ENCODE results near the gene PBRM1. TPM values are rescaled to one million over a fixed set of nuclear protein-coding genes. Genes with fewer than 3 reads are reported as not detected.

PBRM1 gene
- total and polyA plus RNA-seq, 2 of the 8 experiments (the other 6 are each of a cell fraction or from before 2014, with no cell fraction given), result 19.3 to 65.8 TPM

GRCh38 chr3:52688266-52688665 is 2.6 kb upstream of the PBRM1 start:
- FAIRE-seq (no peak), DNase-seq (ENCODE audit: low read depth in 1 of 2, low spot score in 2 of 2) (no peak)
- Histone ChIP-seq H4K8ac (ENCODE audit: extremely low read depth, insufficient read depth, low read length) (no peak overlapping the region), H4K20me1 (replicated peaks in 1 of 2; ENCODE audit: control insufficient read depth in 1 of 2, insufficient read depth in 2 of 2, low read length in 2 of 2) (peaks cover 3 to 4% of the 10 kb centered on the region in 2 experiments), H2BK15ac (ENCODE audit: low read length) (no peak overlapping the region), H3K27ac (ENCODE audit: low read depth, low read length) (no peak overlapping the region), H2BK12ac (ENCODE audit: low read depth, low read length) (no peak overlapping the region), H3K4ac (replicated peaks; ENCODE audit: insufficient read length, low read depth, low read length) (no peak overlapping the region), H3K4me1 (replicated peaks in 1 of 4; ENCODE audit: control insufficient read depth in 3 of 4, insufficient read depth in 4 of 4, low read length in 3 of 4) (peaks cover 0 to 2% (median under 1%) of the 10 kb centered on the region in 4 experiments; a peak in 3 of 7 replicates), H2BK20ac (ENCODE audit: low read length) (no peak overlapping the region), H3K9me3 (ENCODE audit: insufficient read depth in 2 of 2, low read depth in 1 of 2, low read length in 1 of 2) (no peaks in the 10 kb centered on the region), H3K23me2 (ENCODE audit: low read depth, low read length) (no peaks in the 10 kb centered on the region), H2BK120ac (replicated peaks; ENCODE audit: low read depth, low read length) (no peak overlapping the region), H2BK5ac (ENCODE audit: low read depth, low read length) (no peak overlapping the region), H2AK5ac (ENCODE audit: low read depth, low read length) (no peak overlapping the region), H2AFZ (ENCODE audit: low read length) (no peak overlapping the region), H3K4me3 (ENCODE audit: extremely low read depth in 1 of 4, insufficient read depth in 2 of 4, low read depth in 3 of 4, low read length in 4 of 4) (no peak overlapping the region), H3K23ac (ENCODE audit: insufficient read length) (no peak overlapping the region), H3K27me3 (replicated peaks in 1 of 4; ENCODE audit: control insufficient read depth in 3 of 4, extremely low read depth in 1 of 4, insufficient read depth in 3 of 4, low read length in 3 of 4) (no peaks in the 10 kb centered on the region), H3K18ac (ENCODE audit: extremely low read depth, low read length) (no peak overlapping the region), H3K14ac (ENCODE audit: insufficient read length) (no peak overlapping the region), H3K56ac (replicated peaks; ENCODE audit: insufficient read length, low read depth, low read length) (no peak overlapping the region), H3K4me2 (ENCODE audit: insufficient read depth in 1 of 2, low read depth in 2 of 2, low read length in 2 of 2) (no peak overlapping the region; a peak in 1 of 4 replicates), H4K5ac (ENCODE audit: insufficient read length, low read depth, low read length) (no peak overlapping the region), H3K79me2 (ENCODE audit: control insufficient read depth in 1 of 2, insufficient read depth in 2 of 2, low read length in 2 of 2) (peaks cover 9 to 51% of the 10 kb centered on the region in 2 experiments), H3K79me1 (ENCODE audit: low read depth, low read length) (peaks cover 5% of the 10 kb centered on the region; the same call in 1 of the 2 replicates), H3K9ac (replicated peaks in 1 of 4; ENCODE audit: extremely low read depth in 1 of 4, low read depth in 3 of 4, low read length in 3 of 4) (no peak overlapping the region), H4K91ac (replicated peaks; ENCODE audit: insufficient read length, low read length) (no peak overlapping the region), H3K36me3 (ENCODE audit: control insufficient read depth in 2 of 4, insufficient read depth in 4 of 4, low read length in 3 of 4) (peaks cover 47 to 67% (median 60%) of the 10 kb centered on the region in 4 experiments)
- 85% methylated on average over 6 of the region's 6 CpGs; no CpG with 5 or more reads in 1 of the 2 experiments for WGBS, 2 experiments (ENCODE audit: extremely low coverage in 1 of 2, insufficient coverage in 1 of 2, insufficient read length in 1 of 2, insufficient replicate concordance in 2 of 2, low coverage in 1 of 2, low lambda C conversion rate in 2 of 2, missing lambda C conversion rate in 1 of 2)
- ChIA-PET POLR2A (ENCODE audit: partially characterized antibody) (interaction anchor here (1.8 to 16.2 kb wide), 3 partner anchors 15 to 29 kb away, joined by 4 to 347 read pairs (median 106); partner anchors contain the start of genes GLT8D1 and SPCS1), CTCF (ENCODE audit: partially characterized antibody) (no interaction called here)
- TF ChIP-seq CTCF (IDR thresholded peaks at IDR 0.05; ENCODE audit: control extremely low read depth in 1 of 3, insufficient read depth in 1 of 3, low read depth in 1 of 3, low read length in 3 of 3) (no peak), CHD1 (IDR thresholded peaks at IDR 0.05; ENCODE audit: low read depth, low read length) (no peak), JUND (IDR thresholded peaks at IDR 0.05; ENCODE audit: low read length) (no peak), RFX5 (IDR thresholded peaks at IDR 0.05; ENCODE audit: borderline replicate concordance, low read depth, low read length) (no peak), BCL11A (IDR thresholded peaks at IDR 0.05; ENCODE audit: low read depth in 2 of 2, low read length in 2 of 2) (no peak), EGR1 (IDR thresholded peaks at IDR 0.05; ENCODE audit: borderline replicate concordance, low read depth, low read length) (no peak), EP300 (IDR thresholded peaks at IDR 0.05; ENCODE audit: borderline replicate concordance in 1 of 2, low read depth in 2 of 2, low read length in 2 of 2) (no peak), ZNF274 (IDR thresholded peaks at IDR 0.05; ENCODE audit: borderline replicate concordance, extremely low read depth, low read length) (no peak), POU5F1 (IDR thresholded peaks at IDR 0.05; ENCODE audit: low read depth, low read length) (no peak), HDAC2 (IDR thresholded peaks at IDR 0.05; ENCODE audit: borderline replicate concordance in 1 of 2, low read depth in 2 of 2, low read length in 2 of 2) (no peak), SIN3A (conservative IDR thresholded peaks at IDR 0.05 in 1 of 2, IDR thresholded peaks at IDR 0.05 in 1 of 2; ENCODE audit: low read depth in 1 of 2, low read length in 2 of 2) (no peak)

Data from H1 (cell line).